HK-2 (cell line): ENCODE measurements around the gene DMRTC2.

Experiments used
- DNase-seq: peaks from one replicate; pipeline ENCODE4 v3.0.0-alpha.2; 2018; ENCODE audit not compliant: unreplicated experiment

Gene DMRTC2

DNA sequence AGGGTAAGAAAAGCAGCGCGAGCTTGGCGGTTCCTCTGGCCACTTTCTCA, at the start of gene DMRTC2:
Gene DMRTC2 (plus strand): TSS at position 42 of the 50 bp plus-strand sequence. CDS start 2,387 bp downstream, outside the sequence.
- no peak for DNase-seq

- DNase-seq, result no peak
Observed at GRCh38 chr19:41796362-41796761, 48.5 kb upstream of the DMRTC2 start, which contains the start of gene CEACAM3. Gene CEACAM3 (plus strand): TSS chr19:41796587. CDS start chr19:41796678, 91 bp downstream.

GRCh38 chr19:41796901-41797300, 47.9 kb upstream of the DMRTC2 start:
- no peak for DNase-seq

DNA sequence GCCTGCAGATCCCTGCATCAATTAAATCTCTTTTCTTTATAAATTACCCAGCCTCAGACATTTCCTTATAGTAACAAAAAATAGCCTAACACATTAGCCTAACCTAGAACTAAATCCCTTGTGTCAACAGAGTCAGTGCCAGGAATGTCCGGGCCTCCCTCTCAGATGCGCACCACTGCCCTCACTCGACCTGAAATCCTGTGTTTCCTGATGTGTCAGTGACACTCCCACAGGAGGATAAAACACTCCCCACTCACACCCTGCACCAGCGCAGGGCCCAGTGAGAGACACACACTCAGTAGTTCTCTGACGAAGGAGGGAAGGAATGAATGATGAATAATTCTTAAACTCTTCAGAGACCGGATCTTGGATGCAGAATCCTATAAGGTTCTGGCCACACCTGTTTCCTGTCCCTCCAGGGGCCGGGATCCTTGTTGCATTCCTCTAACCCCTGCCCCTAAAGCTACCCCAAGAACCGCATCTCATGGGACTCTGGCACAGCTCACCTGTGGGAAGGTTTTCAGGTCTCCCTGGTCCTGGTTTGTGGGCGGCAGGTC, 45.3 kb upstream of the DMRTC2 start:
- peak; percentile 63 for DNase-seq

DNA sequence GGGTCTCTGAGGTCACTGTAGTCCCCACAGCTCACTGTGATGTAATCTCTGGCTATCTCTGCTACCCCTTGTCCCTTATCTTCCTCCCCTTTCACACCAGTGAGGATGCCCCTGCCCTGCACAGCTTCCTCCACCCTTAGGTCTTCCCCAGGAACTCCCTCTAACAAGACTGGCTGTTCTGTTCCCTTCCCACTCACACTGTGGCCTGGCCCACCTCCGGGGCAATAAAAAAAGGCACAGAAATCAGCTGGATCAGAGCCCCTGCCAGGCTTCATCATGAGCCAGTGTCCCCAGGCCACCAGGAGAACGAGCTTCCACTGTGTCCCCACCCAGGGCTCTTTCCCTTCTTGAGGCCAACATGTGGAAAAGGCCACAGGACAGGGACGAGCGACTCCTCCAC, 43.8 kb upstream of the DMRTC2 start:
- DNase-seq, result no peak

DNA sequence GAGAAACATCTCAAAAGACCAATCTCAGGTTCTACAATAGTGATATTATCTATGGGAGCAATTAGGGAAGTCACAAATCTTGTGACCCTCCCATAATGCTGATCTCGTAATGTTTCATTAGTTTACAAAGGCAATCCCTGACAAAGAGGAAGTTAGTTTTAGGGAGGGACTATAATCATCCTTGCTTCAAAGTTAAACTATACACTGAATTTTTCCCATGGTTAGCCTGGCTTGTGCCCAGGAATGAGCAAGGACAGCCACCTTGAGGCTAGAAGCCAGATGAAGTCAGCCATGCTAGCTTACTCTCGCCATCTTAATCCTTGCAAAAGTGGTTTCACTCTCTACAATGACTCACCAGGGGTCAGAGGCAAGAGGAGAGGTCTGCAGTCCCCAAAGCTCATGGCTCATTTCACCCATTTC, 43.0 kb upstream of the DMRTC2 start:
- DNase-seq, result no peak

DNA sequence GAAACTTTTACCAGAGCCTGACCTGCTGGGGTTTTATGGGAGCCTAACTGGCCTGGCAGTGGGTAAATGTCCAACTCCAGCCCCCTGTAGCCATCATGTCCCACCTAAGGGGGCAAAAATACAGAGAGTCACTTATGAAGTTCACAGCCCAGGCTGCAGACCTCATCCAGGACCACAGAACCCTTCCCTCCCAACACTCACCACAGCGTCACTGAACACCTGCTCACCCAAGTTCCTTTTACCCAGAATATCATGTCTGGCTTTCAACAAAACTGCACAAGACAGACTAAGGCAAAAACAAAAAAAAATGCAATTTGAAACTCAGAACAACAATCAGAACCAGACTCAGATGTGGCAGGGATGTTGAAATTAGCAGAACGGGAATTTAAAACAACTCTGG, 42.1 kb upstream of the DMRTC2 start:
- no peak for DNase-seq

- DNase-seq, result no peak
Observed at GRCh38 chr19:41804336-41804735, 40.5 kb upstream of the DMRTC2 start.

GRCh38 chr19:41807176-41807575, 37.7 kb upstream of the DMRTC2 start:
- DNase-seq, result no peak

GRCh38 chr19:41808663-41809566, 35.9 kb upstream of the DMRTC2 start:
- no peak for DNase-seq

GRCh38 chr19:41810301-41810700, 34.5 kb upstream of the DMRTC2 start:
- DNase-seq, result no peak

- DNase-seq, result no peak
Observed at GRCh38 chr19:41811036-41811435, 33.8 kb upstream of the DMRTC2 start.

GRCh38 chr19:41811981-41812380, 32.9 kb upstream of the DMRTC2 start:
- DNase-seq, result no peak

DNA sequence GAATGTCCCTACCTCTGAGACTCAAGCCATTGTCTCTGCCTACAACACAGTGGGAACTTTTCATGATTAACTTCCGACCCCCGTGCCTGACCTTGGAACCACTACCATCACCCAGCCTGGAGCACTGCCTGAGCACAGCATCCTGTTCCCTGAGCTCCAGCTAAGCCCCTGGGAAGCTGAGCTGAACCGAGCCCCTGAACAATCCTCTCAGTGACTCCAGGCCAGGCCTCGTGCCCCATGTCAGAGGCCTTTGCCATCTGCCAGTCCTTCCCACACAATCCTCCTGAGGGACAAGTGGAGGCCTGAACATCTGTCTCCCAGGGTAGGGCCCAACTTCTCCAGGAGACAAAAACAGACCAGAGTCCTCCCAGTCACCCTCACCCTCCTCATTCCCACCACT, 30.9 kb upstream of the DMRTC2 start:
- DNase-seq, result no peak

- no peak for DNase-seq
Observed at GRCh38 chr19:41815301-41815700, 29.5 kb upstream of the DMRTC2 start.

GRCh38 chr19:41816761-41817160, 28.1 kb upstream of the DMRTC2 start:
- no peak for DNase-seq

DNA sequence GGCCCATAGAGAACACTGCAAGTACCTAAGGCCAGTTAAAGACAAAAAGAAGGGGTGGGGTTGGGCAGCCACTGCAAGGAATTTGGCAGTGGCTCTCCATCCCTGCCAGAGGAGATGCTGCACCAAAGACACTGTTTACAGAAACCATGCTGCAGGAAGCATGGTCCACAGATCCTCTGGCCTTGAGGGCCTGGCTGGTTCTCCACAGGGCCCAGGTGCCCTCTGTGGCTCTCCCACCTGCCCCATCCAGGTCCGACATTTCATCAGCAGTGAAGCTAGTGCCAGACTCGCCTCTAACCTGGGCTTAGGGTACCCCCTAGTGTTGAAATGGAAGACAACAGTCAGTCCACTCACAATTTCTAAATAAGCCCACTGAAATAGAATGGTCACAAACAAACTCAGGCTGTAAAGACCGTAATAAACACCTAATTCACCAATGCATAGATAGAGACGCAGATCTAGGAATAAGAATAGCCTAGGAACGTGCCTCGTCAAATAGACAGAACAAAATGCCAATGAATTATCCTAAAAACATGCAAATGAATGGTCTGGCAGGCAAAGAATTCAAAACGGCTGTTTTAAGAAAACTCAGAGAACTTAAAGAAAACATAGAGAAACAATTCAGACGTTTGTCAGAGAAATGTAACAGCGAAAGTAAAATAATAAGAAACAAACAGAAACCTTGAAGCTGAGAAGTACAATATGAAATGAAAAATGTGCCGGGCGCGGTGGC, 23.7 kb upstream of the DMRTC2 start:
- DNase-seq, result peak; percentile 16

GRCh38 chr19:41837981-41838708, 6.7 kb upstream of the DMRTC2 start:
- DNase-seq, result no peak

GRCh38 chr19:41839211-41839610, 5.6 kb upstream of the DMRTC2 start:
- no peak for DNase-seq

- DNase-seq, result no peak
Observed at GRCh38 chr19:41843371-41843770, 1.5 kb upstream of the DMRTC2 start.

- no peak for DNase-seq
Observed at GRCh38 chr19:41844601-41845000, 241 bp upstream of the DMRTC2 start, which contains the start of gene LYPD4. Gene LYPD4 (minus strand): TSS chr19:41844683. CDS start chr19:41839285, 5,398 bp downstream.

DNA sequence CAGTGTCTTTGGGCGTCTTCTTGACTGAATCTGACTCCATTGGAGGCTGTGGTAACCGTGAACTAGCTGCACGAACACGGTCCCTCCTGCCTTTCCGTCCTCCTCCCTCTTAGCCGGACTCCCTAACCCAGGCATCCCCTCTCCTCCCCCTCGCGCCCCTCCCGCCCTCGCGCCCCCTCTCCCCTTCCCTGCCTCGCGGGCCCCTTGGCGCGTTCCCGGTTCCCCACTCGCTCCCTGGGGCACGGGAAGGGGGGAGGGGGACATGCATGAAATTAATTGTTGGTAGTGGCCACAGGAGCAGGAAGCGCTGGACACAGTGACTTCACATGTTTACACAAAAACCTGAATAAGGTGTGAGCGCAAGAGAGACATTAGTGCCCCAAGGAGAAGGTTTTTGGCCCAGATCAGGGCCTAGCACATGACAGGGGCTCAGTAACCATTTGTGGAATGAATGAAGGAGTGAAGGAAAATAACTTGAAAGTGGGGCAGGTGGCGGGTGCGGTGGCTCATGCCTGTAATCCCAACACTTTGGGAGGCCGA, 279 bp downstream of the DMRTC2 start:
- no peak for DNase-seq
